Measurements from ENCODE around the gene CCDC149. TPM values are rescaled to one million over a fixed set of nuclear protein-coding genes. Genes with fewer than 3 reads are reported as not detected.

Gene CCDC149
- total and polyA plus RNA-seq, 9 donors: 8.0 to 12.3 (median 10.3) TPM

DNA sequence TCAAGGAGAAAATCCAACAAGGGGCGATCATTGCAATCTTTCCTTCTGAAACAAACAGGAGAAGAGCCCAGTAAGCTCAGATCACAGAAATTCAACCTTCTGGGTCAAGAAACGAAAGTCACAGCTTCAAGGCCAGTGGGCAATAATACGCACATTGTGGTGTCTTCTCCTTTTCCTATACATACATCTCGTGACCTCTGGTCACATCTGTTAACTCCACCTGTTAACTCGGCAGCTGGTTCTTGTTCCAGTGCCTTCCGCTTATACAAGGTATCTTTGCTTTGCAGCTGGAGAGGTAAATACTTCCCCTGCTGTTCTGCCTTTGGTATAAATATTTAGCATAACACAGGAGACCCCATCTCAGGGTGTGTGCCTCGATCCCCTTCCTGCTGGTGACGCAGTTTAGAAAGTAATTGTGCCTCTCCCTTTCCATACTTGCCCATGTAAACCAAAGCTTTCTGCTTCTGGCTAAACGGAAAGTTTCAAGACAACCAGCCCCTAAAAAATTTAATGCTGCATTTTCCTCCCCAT is 45.0 kb downstream of the CCDC149 start:
- H3K27ac ChIP-seq (ENCODE audit: low read length): no peak overlapping the region
- no peaks in the 10 kb centered on the region for H3K4me1 ChIP-seq (ENCODE audit: control insufficient read depth, insufficient read depth, low read length)
- DNase-seq: no peak
- no peak overlapping the region for H3K4me3 ChIP-seq (ENCODE audit: low read length)
- no peaks in the 10 kb centered on the region for H3K27me3 ChIP-seq (ENCODE audit: control insufficient read depth, insufficient read depth, low read length)
- peaks cover 4% of the 10 kb centered on the region for H3K9me3 ChIP-seq (replicated peaks; ENCODE audit: control insufficient read depth, low read depth, low read length)
- 55% methylated on average over 7 of the region's 9 CpGs for WGBS (ENCODE audit: insufficient coverage)
- peaks cover 6% of the 10 kb centered on the region for H3K36me3 ChIP-seq (ENCODE audit: control insufficient read depth, insufficient read depth, low read length)

- H3K36me3 ChIP-seq (ENCODE audit: control insufficient read depth, insufficient read depth, low read length): peaks cover 3% of the 10 kb centered on the region
Measured at GRCh38 chr4:24867251-24867650, 45.6 kb downstream of the CCDC149 start.

DNA sequence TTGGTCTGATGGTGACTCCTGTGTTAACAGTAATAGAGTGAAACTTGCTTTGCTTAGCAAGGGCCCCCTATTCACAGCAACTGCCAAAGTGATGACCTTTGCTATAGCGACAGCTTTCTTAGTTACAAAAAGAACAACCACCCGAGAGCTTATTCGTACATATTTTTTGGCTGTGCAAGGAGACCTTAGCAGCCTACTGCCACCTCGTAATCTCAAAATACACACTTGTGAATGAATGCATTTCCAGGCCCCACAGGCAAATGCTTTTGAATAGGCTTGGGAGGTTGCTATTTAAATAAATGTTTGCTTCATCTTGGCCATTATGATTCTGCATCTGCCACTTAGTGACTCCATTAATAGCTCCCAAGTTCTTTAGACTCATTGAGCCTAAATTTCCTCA is 47.4 kb downstream of the CCDC149 start:
- Histone ChIP-seq H3K4me1 (ENCODE audit: control insufficient read depth, insufficient read depth, low read length) (no peaks in the 10 kb centered on the region), H3K27ac (ENCODE audit: low read length) (no peak overlapping the region), H3K36me3 (ENCODE audit: control insufficient read depth, insufficient read depth, low read length) (peaks cover 2% of the 10 kb centered on the region), H3K27me3 (ENCODE audit: control insufficient read depth, insufficient read depth, low read length) (no peaks in the 10 kb centered on the region), H3K9me3 (replicated peaks; ENCODE audit: control insufficient read depth, low read depth, low read length) (peaks cover 4% of the 10 kb centered on the region), H3K4me3 (ENCODE audit: low read length) (no peak overlapping the region)
- DNase-seq: no peak
- WGBS (ENCODE audit: insufficient coverage): 80% methylated on average over 1 of the region's 4 CpGs

More at GRCh38 chr4:24867251-24867650, 45.6 kb downstream of the CCDC149 start:
- peaks cover 4% of the 10 kb centered on the region for H3K9me3 ChIP-seq (replicated peaks; ENCODE audit: control insufficient read depth, low read depth, low read length)
- H3K27ac ChIP-seq (ENCODE audit: low read length): no peak overlapping the region
- no CpG with 5 or more reads among the region's 1 CpG for WGBS (ENCODE audit: insufficient coverage)
- no peaks in the 10 kb centered on the region for H3K27me3 ChIP-seq (ENCODE audit: control insufficient read depth, insufficient read depth, low read length)
- no peak overlapping the region for H3K4me3 ChIP-seq (ENCODE audit: low read length)
- DNase-seq: no peak
- no peaks in the 10 kb centered on the region for H3K4me1 ChIP-seq (ENCODE audit: control insufficient read depth, insufficient read depth, low read length)

GRCh38 chr4:24863799-24864198 is 49.0 kb downstream of the CCDC149 start:
- peaks cover 4% of the 10 kb centered on the region for H3K9me3 ChIP-seq (replicated peaks; ENCODE audit: control insufficient read depth, low read depth, low read length)
- no peak overlapping the region for H3K4me3 ChIP-seq (ENCODE audit: low read length)
- WGBS (ENCODE audit: insufficient coverage): 100% methylated on average over 2 of the region's 8 CpGs
- H3K27me3 ChIP-seq (ENCODE audit: control insufficient read depth, insufficient read depth, low read length): no peaks in the 10 kb centered on the region
- H3K27ac ChIP-seq (ENCODE audit: low read length): no peak overlapping the region
- no peak for DNase-seq
- H3K36me3 ChIP-seq (ENCODE audit: control insufficient read depth, insufficient read depth, low read length): peaks cover 2% of the 10 kb centered on the region
- peaks cover under 1% of the 10 kb centered on the region for H3K4me1 ChIP-seq (ENCODE audit: control insufficient read depth, insufficient read depth, low read length)

GRCh38 chr4:24862073-24862751 is 50.6 kb downstream of the CCDC149 start:
- H3K27me3 ChIP-seq (ENCODE audit: control insufficient read depth, insufficient read depth, low read length): no peaks in the 10 kb centered on the region
- 82% methylated on average over 3 of the region's 8 CpGs for WGBS (ENCODE audit: insufficient coverage)
- DNase-seq: no peak

GRCh38 chr4:24858550-24858949 is 54.3 kb downstream of the CCDC149 start:
- no peaks in the 10 kb centered on the region for H3K9me3 ChIP-seq (replicated peaks; ENCODE audit: control insufficient read depth, low read depth, low read length)

More at GRCh38 chr4:24862073-24862751, 50.6 kb downstream of the CCDC149 start:
- Histone ChIP-seq H3K4me1 (ENCODE audit: control insufficient read depth, insufficient read depth, low read length) (peaks cover 4% of the 10 kb centered on the region), H3K27ac (ENCODE audit: low read length) (no peak overlapping the region), H3K4me3 (ENCODE audit: low read length) (no peak overlapping the region), H3K36me3 (ENCODE audit: control insufficient read depth, insufficient read depth, low read length) (no peaks in the 10 kb centered on the region), H3K9me3 (replicated peaks; ENCODE audit: control insufficient read depth, low read depth, low read length) (peaks cover 4% of the 10 kb centered on the region)

DNA sequence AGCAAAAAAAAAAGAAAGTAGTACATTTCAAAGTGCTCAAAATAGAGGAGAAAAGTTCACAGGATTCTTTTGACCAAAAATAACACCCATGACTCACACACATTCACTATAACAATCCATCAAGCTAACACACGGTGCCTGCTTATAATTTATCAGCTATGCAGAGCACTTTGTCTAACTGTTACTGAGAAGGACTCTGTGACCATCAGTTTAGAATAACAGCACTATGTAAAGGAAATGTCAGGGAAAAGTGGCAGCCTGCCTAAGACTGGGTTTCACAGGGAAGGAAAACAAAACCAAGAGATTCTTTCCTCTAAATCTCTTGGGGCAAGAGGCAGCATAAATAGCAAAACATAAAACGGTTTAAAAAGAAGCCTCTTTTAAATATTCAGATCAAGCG is 54.8 kb downstream of the CCDC149 start:
- Histone ChIP-seq H3K4me3 (ENCODE audit: low read length) (no peak overlapping the region), H3K36me3 (ENCODE audit: control insufficient read depth, insufficient read depth, low read length) (no peaks in the 10 kb centered on the region), H3K27ac (ENCODE audit: low read length) (peak overlapping the region; percentile 8), H3K4me1 (ENCODE audit: control insufficient read depth, insufficient read depth, low read length) (peaks cover 4% of the 10 kb centered on the region), H3K9me3 (replicated peaks; ENCODE audit: control insufficient read depth, low read depth, low read length) (no peaks in the 10 kb centered on the region), H3K27me3 (ENCODE audit: control insufficient read depth, insufficient read depth, low read length) (no peaks in the 10 kb centered on the region)
- no CpG with 5 or more reads among the region's 3 CpGs for WGBS (ENCODE audit: insufficient coverage)
- DNase-seq: peak; percentile 75

More at GRCh38 chr4:24858550-24858949, 54.3 kb downstream of the CCDC149 start:
- Histone ChIP-seq H3K36me3 (ENCODE audit: control insufficient read depth, insufficient read depth, low read length) (no peaks in the 10 kb centered on the region), H3K27ac (ENCODE audit: low read length) (peak overlapping the region; percentile 26), H3K27me3 (ENCODE audit: control insufficient read depth, insufficient read depth, low read length) (no peaks in the 10 kb centered on the region), H3K4me1 (ENCODE audit: control insufficient read depth, insufficient read depth, low read length) (peaks cover 4% of the 10 kb centered on the region), H3K4me3 (ENCODE audit: low read length) (no peak overlapping the region)
- WGBS (ENCODE audit: insufficient coverage): 0% methylated on average over 1 of the region's 4 CpGs
- DNase-seq: peak; percentile 19

GRCh38 chr4:24856586-24856985 is 56.3 kb downstream of the CCDC149 start:
- H3K27me3 ChIP-seq (ENCODE audit: control insufficient read depth, insufficient read depth, low read length): no peaks in the 10 kb centered on the region
- no peak for DNase-seq
- no peaks in the 10 kb centered on the region for H3K36me3 ChIP-seq (ENCODE audit: control insufficient read depth, insufficient read depth, low read length)
- no peaks in the 10 kb centered on the region for H3K9me3 ChIP-seq (replicated peaks; ENCODE audit: control insufficient read depth, low read depth, low read length)
- no peak overlapping the region for H3K27ac ChIP-seq (ENCODE audit: low read length)
- WGBS (ENCODE audit: insufficient coverage): 60% methylated on average over 9 of the region's 9 CpGs
- H3K4me3 ChIP-seq (ENCODE audit: low read length): no peak overlapping the region
- peaks cover 4% of the 10 kb centered on the region for H3K4me1 ChIP-seq (ENCODE audit: control insufficient read depth, insufficient read depth, low read length)

- Histone ChIP-seq H3K9me3 (replicated peaks; ENCODE audit: control insufficient read depth, low read depth, low read length) (no peaks in the 10 kb centered on the region), H3K4me3 (ENCODE audit: low read length) (no peak overlapping the region), H3K36me3 (ENCODE audit: control insufficient read depth, insufficient read depth, low read length) (no peaks in the 10 kb centered on the region), H3K27me3 (ENCODE audit: control insufficient read depth, insufficient read depth, low read length) (no peaks in the 10 kb centered on the region), H3K4me1 (ENCODE audit: control insufficient read depth, insufficient read depth, low read length) (peaks cover 4% of the 10 kb centered on the region), H3K27ac (ENCODE audit: low read length) (no peak overlapping the region)
- 100% methylated on average over 1 of the region's 2 CpGs for WGBS (ENCODE audit: insufficient coverage)
- no peak for DNase-seq
Measured at GRCh38 chr4:24855741-24856140, 57.1 kb downstream of the CCDC149 start.

GRCh38 chr4:24853142-24853541 is 59.7 kb downstream of the CCDC149 start:
- Histone ChIP-seq H3K27ac (ENCODE audit: low read length) (no peak overlapping the region), H3K9me3 (replicated peaks; ENCODE audit: control insufficient read depth, low read depth, low read length) (no peaks in the 10 kb centered on the region), H3K36me3 (ENCODE audit: control insufficient read depth, insufficient read depth, low read length) (no peaks in the 10 kb centered on the region), H3K4me1 (ENCODE audit: control insufficient read depth, insufficient read depth, low read length) (peaks cover 4% of the 10 kb centered on the region), H3K4me3 (ENCODE audit: low read length) (no peak overlapping the region), H3K27me3 (ENCODE audit: control insufficient read depth, insufficient read depth, low read length) (no peaks in the 10 kb centered on the region)
- 100% methylated on average over 1 of the region's 5 CpGs for WGBS (ENCODE audit: insufficient coverage)
- DNase-seq: no peak

Data from muscle of leg (tissue), 11 donors.